Mononuclear cell (primary cell): ENCODE results near the gene MAP4K2. TPM values are rescaled to one million over a fixed set of nuclear protein-coding genes. Genes with fewer than 3 reads are reported as not detected.

Experiments used
- H3K27me3 ChIP-seq: 2 replicates; pipeline ENCODE4 v1.6.0; 2011; ENCODE audit warnings: low read length, control low read depth; ENCODE audit not compliant: insufficient read depth
- H3K4me1 ChIP-seq: 2 replicates; pipeline ENCODE4 v1.5.1; 2011; ENCODE audit warnings: mild to moderate bottlenecking, low read length, control low read depth; ENCODE audit not compliant: insufficient read depth
- H3K4me3 ChIP-seq: 2 replicates; pipeline ENCODE4 v1.5.1; 2011; ENCODE audit warnings: mild to moderate bottlenecking, low read length, moderate library complexity
- H3K9me3 ChIP-seq: 2 replicates; pipeline ENCODE4 v1.5.1; 2011; ENCODE audit warnings: low read depth, mild to moderate bottlenecking, control low read depth, low read length
- total RNA-seq: library from RNA; depleted of rRNA; stranded (reverse); fragments of >200 nt; gene quantifications from one replicate; pipeline ENCODE4 v1.2.3, GENCODE V29; 2012

The MAP4K2 gene
- total RNA-seq, 1 donor = 41.6 TPM

- no peaks in the 10 kb centered on the region for H3K27me3 ChIP-seq
- H3K4me3 ChIP-seq = no peak overlapping the region
- no peaks in the 10 kb centered on the region for H3K9me3 ChIP-seq
- peaks cover 23% of the 10 kb centered on the region for H3K4me1 ChIP-seq
These were observed 39.3 kb upstream of the MAP4K2 start for GRCh38 chr11:64842366-64842759.

GRCh38 chr11:64841592-64842365 lies 38.8 kb upstream of the MAP4K2 start:
- Histone ChIP-seq H3K4me3 (no peak overlapping the region), H3K27me3 (no peaks in the 10 kb centered on the region), H3K4me1 (peaks cover 17% of the 10 kb centered on the region), H3K9me3 (no peaks in the 10 kb centered on the region)

GRCh38 chr11:64839887-64840782 lies 37.1 kb upstream of the MAP4K2 start:
- peaks cover 13% of the 10 kb centered on the region for H3K4me1 ChIP-seq

GRCh38 chr11:64839335-64839734 lies 36.3 kb upstream of the MAP4K2 start:
- Histone ChIP-seq H3K27me3 (no peaks in the 10 kb centered on the region), H3K4me1 (peaks cover 8% of the 10 kb centered on the region), H3K9me3 (no peaks in the 10 kb centered on the region), H3K4me3 (no peak overlapping the region)

More at GRCh38 chr11:64839887-64840782, 37.1 kb upstream of the MAP4K2 start:
- Histone ChIP-seq H3K9me3 (no peaks in the 10 kb centered on the region), H3K4me3 (no peak overlapping the region), H3K27me3 (no peaks in the 10 kb centered on the region)

- no peaks in the 10 kb centered on the region for H3K27me3 ChIP-seq
- peaks cover 2% of the 10 kb centered on the region for H3K4me1 ChIP-seq
- no peaks in the 10 kb centered on the region for H3K9me3 ChIP-seq
- H3K4me3 ChIP-seq = no peak overlapping the region
These were observed 35.8 kb upstream of the MAP4K2 start for GRCh38 chr11:64838600-64839334.

GRCh38 chr11:64837887-64838351 lies 34.9 kb upstream of the MAP4K2 start:
- H3K9me3 ChIP-seq = no peaks in the 10 kb centered on the region

GRCh38 chr11:64836448-64837072 lies 33.5 kb upstream of the MAP4K2 start:
- Histone ChIP-seq H3K9me3 (no peaks in the 10 kb centered on the region), H3K4me1 (no peaks in the 10 kb centered on the region), H3K27me3 (no peaks in the 10 kb centered on the region), H3K4me3 (no peak overlapping the region)

More at GRCh38 chr11:64837887-64838351, 34.9 kb upstream of the MAP4K2 start:
- Histone ChIP-seq H3K4me1 (no peaks in the 10 kb centered on the region), H3K4me3 (no peak overlapping the region), H3K27me3 (no peaks in the 10 kb centered on the region)

GRCh38 chr11:64835616-64836447 lies 32.8 kb upstream of the MAP4K2 start:
- H3K9me3 ChIP-seq = no peaks in the 10 kb centered on the region
- no peaks in the 10 kb centered on the region for H3K4me1 ChIP-seq
- no peaks in the 10 kb centered on the region for H3K27me3 ChIP-seq
- no peak overlapping the region for H3K4me3 ChIP-seq

- Histone ChIP-seq H3K9me3 (no peaks in the 10 kb centered on the region), H3K27me3 (no peaks in the 10 kb centered on the region), H3K4me1 (no peaks in the 10 kb centered on the region), H3K4me3 (no peak overlapping the region)
These were observed 32.0 kb upstream of the MAP4K2 start for GRCh38 chr11:64834723-64835615.

GRCh38 chr11:64834031-64834722 lies 31.2 kb upstream of the MAP4K2 start:
- Histone ChIP-seq H3K4me1 (no peaks in the 10 kb centered on the region), H3K9me3 (no peaks in the 10 kb centered on the region), H3K4me3 (no peak overlapping the region), H3K27me3 (no peaks in the 10 kb centered on the region)

- H3K4me1 ChIP-seq = no peaks in the 10 kb centered on the region
- no peak overlapping the region for H3K4me3 ChIP-seq
- H3K27me3 ChIP-seq = no peaks in the 10 kb centered on the region
- H3K9me3 ChIP-seq = no peaks in the 10 kb centered on the region
These were observed 30.5 kb upstream of the MAP4K2 start for GRCh38 chr11:64833509-64833908.

- Histone ChIP-seq H3K27me3 (no peaks in the 10 kb centered on the region), H3K9me3 (no peaks in the 10 kb centered on the region), H3K4me1 (no peaks in the 10 kb centered on the region), H3K4me3 (no peak overlapping the region)
These were observed 30.1 kb upstream of the MAP4K2 start for GRCh38 chr11:64833198-64833502.
